ENCODE data around the gene NEDD8. TPM values are rescaled to one million over a fixed set of nuclear protein-coding genes. Genes with fewer than 3 reads are reported as not detected.
A peak's percentile ranks its signal among the peaks of the same experiment; 100 is the strongest.

NEDD8 gene
- total RNA-seq, 1 donor from 2014 or later: 251 TPM

- H3K4me3 ChIP-seq (ENCODE audit: insufficient read depth, low read depth, low read length): no peak overlapping the region
- H3K9me3 ChIP-seq (ENCODE audit: insufficient read depth, low read depth, low read length): no peaks in the 10 kb centered on the region
- peaks cover 35% of the 10 kb centered on the region for H4K20me1 ChIP-seq (ENCODE audit: insufficient read depth, low read length)
- H3K4me1 Mint-ChIP-seq (ENCODE audit: low read depth, unreplicated experiment): peaks cover 7% of the 10 kb centered on the region
- no peaks in the 10 kb centered on the region for H3K9me3 Mint-ChIP-seq (ENCODE audit: unreplicated experiment)
- H3K27ac Mint-ChIP-seq (ENCODE audit: unreplicated experiment): peak overlapping the region; percentile 34
- DNase-seq (ENCODE audit: low read depth) (no peak), FAIRE-seq (no peak)
- no peak overlapping the region for H3K9ac ChIP-seq (ENCODE audit: low read length)
- H3K79me2 ChIP-seq (ENCODE audit: insufficient read depth, low read length): no peaks in the 10 kb centered on the region
- H3K4me3 Mint-ChIP-seq (ENCODE audit: unreplicated experiment): no peak overlapping the region
- peaks cover 21% of the 10 kb centered on the region for H3K36me3 ChIP-seq (ENCODE audit: insufficient read depth, low read length)
- H3K27ac ChIP-seq (ENCODE audit: low read depth, low read length): no peak overlapping the region
- H2AFZ ChIP-seq (ENCODE audit: low read depth, low read length): no peak overlapping the region
- no peaks in the 10 kb centered on the region for H3K27me3 ChIP-seq (ENCODE audit: insufficient read depth, low read length)
- H3K4me1 ChIP-seq (ENCODE audit: insufficient read depth, low read length): peaks cover 5% of the 10 kb centered on the region
- H3K27me3 Mint-ChIP-seq (ENCODE audit: low read depth, unreplicated experiment): no peaks in the 10 kb centered on the region
- H3K4me2 ChIP-seq (ENCODE audit: low read length): no peak overlapping the region
- peaks cover 20% of the 10 kb centered on the region for H3K36me3 Mint-ChIP-seq (ENCODE audit: low read depth, unreplicated experiment)
- no peak for TF ChIP-seq EZH2 (IDR thresholded peaks at IDR 0.05; ENCODE audit: insufficient read depth, low read length)
- TF ChIP-seq, protein P1, sequence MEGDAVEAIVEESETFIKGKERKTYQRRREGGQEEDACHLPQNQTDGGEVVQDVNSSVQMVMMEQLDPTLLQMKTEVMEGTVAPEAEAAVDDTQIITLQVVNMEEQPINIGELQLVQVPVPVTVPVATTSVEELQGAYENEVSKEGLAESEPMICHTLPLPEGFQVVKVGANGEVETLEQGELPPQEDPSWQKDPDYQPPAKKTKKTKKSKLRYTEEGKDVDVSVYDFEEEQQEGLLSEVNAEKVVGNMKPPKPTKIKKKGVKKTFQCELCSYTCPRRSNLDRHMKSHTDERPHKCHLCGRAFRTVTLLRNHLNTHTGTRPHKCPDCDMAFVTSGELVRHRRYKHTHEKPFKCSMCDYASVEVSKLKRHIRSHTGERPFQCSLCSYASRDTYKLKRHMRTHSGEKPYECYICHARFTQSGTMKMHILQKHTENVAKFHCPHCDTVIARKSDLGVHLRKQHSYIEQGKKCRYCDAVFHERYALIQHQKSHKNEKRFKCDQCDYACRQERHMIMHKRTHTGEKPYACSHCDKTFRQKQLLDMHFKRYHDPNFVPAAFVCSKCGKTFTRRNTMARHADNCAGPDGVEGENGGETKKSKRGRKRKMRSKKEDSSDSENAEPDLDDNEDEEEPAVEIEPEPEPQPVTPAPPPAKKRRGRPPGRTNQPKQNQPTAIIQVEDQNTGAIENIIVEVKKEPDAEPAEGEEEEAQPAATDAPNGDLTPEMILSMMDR (IDR thresholded peaks at IDR 0.05; ENCODE audit: insufficient read depth, low read depth, low read length): no peak
Observed at GRCh38 chr14:24178399-24179178, 53.6 kb downstream of the NEDD8 start.

- peaks cover 24% of the 10 kb centered on the region for H3K36me3 Mint-ChIP-seq (ENCODE audit: low read depth, unreplicated experiment)
- H2AFZ ChIP-seq (ENCODE audit: low read depth, low read length): no peak overlapping the region
- H3K9me3 ChIP-seq (ENCODE audit: insufficient read depth, low read depth, low read length): no peaks in the 10 kb centered on the region
- H3K4me3 Mint-ChIP-seq (ENCODE audit: unreplicated experiment): no peak overlapping the region
- no peaks in the 10 kb centered on the region for H3K27me3 ChIP-seq (ENCODE audit: insufficient read depth, low read length)
- H3K9ac ChIP-seq (ENCODE audit: low read length): no peak overlapping the region
- no peak overlapping the region for H3K27ac Mint-ChIP-seq (ENCODE audit: unreplicated experiment)
- H3K4me3 ChIP-seq (ENCODE audit: insufficient read depth, low read depth, low read length): no peak overlapping the region
- no peak overlapping the region for H3K27ac ChIP-seq (ENCODE audit: low read depth, low read length)
- H4K20me1 ChIP-seq (ENCODE audit: insufficient read depth, low read length): peaks cover 35% of the 10 kb centered on the region
- no peak overlapping the region for H3K4me2 ChIP-seq (ENCODE audit: low read length)
- H3K9me3 Mint-ChIP-seq (ENCODE audit: unreplicated experiment): no peaks in the 10 kb centered on the region
- no peaks in the 10 kb centered on the region for H3K79me2 ChIP-seq (ENCODE audit: insufficient read depth, low read length)
- peaks cover 18% of the 10 kb centered on the region for H3K36me3 ChIP-seq (ENCODE audit: insufficient read depth, low read length)
- peaks cover 5% of the 10 kb centered on the region for H3K4me1 ChIP-seq (ENCODE audit: insufficient read depth, low read length)
- no peaks in the 10 kb centered on the region for H3K27me3 Mint-ChIP-seq (ENCODE audit: low read depth, unreplicated experiment)
- DNase-seq (ENCODE audit: low read depth): no peak
- FAIRE-seq: no peak
- peaks cover 7% of the 10 kb centered on the region for H3K4me1 Mint-ChIP-seq (ENCODE audit: low read depth, unreplicated experiment)
- TF ChIP-seq, protein P1 (IDR thresholded peaks at IDR 0.05; ENCODE audit: insufficient read depth, low read depth, low read length): no peak
- TF ChIP-seq EZH2 (IDR thresholded peaks at IDR 0.05; ENCODE audit: insufficient read depth, low read length): no peak
Observed at GRCh38 chr14:24177891-24178290, 54.3 kb downstream of the NEDD8 start.

Measured in astrocyte (in vitro differentiated cells and primary cell).